ENCODE measurements around the gene SPOCK3.

DNA sequence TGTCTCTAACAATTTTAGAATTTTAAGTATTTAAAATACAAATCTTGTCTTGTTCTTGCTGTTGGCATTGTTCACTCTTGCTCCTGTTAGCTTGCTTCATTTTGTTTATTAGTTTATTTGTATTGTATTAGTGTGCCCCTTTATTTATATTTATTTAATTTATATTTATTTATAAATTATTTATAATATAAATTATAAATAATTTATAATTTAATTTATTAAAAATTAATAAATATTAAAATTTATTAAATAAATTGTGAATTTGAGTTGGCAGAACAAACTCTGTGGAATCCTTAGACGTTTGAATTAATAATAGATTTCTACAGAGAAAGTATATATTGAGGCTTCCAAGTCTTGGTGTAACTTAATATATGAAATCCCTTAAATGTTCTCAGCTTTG, 331.4 kb downstream of the SPOCK3 start:
- TF ChIP-seq, protein P1, sequence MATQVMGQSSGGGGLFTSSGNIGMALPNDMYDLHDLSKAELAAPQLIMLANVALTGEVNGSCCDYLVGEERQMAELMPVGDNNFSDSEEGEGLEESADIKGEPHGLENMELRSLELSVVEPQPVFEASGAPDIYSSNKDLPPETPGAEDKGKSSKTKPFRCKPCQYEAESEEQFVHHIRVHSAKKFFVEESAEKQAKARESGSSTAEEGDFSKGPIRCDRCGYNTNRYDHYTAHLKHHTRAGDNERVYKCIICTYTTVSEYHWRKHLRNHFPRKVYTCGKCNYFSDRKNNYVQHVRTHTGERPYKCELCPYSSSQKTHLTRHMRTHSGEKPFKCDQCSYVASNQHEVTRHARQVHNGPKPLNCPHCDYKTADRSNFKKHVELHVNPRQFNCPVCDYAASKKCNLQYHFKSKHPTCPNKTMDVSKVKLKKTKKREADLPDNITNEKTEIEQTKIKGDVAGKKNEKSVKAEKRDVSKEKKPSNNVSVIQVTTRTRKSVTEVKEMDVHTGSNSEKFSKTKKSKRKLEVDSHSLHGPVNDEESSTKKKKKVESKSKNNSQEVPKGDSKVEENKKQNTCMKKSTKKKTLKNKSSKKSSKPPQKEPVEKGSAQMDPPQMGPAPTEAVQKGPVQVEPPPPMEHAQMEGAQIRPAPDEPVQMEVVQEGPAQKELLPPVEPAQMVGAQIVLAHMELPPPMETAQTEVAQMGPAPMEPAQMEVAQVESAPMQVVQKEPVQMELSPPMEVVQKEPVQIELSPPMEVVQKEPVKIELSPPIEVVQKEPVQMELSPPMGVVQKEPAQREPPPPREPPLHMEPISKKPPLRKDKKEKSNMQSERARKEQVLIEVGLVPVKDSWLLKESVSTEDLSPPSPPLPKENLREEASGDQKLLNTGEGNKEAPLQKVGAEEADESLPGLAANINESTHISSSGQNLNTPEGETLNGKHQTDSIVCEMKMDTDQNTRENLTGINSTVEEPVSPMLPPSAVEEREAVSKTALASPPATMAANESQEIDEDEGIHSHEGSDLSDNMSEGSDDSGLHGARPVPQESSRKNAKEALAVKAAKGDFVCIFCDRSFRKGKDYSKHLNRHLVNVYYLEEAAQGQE (IDR thresholded peaks at IDR 0.05; ENCODE audit: low read depth): no peak
- no peak for TF ChIP-seq CEBPB (IDR thresholded peaks at IDR 0.05)
- no peak for TF ChIP-seq ZBTB7A (IDR thresholded peaks at IDR 0.05; ENCODE audit: low read depth)
- no peak for TF ChIP-seq CREB1 (IDR thresholded peaks at IDR 0.05; ENCODE audit: low read depth)
- no peak for TF ChIP-seq FOXM1 (IDR thresholded peaks at IDR 0.05; ENCODE audit: borderline replicate concordance, low read depth)
- TF ChIP-seq, protein P2, sequence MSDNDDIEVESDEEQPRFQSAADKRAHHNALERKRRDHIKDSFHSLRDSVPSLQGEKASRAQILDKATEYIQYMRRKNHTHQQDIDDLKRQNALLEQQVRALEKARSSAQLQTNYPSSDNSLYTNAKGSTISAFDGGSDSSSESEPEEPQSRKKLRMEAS (IDR thresholded peaks at IDR 0.05): no peak
- no peak for TF ChIP-seq RAD21 (IDR thresholded peaks at IDR 0.05; ENCODE audit: low read depth)
- TF ChIP-seq TCF12 (IDR thresholded peaks at IDR 0.05; ENCODE audit: low read depth): no peak
- TF ChIP-seq, protein P3, sequence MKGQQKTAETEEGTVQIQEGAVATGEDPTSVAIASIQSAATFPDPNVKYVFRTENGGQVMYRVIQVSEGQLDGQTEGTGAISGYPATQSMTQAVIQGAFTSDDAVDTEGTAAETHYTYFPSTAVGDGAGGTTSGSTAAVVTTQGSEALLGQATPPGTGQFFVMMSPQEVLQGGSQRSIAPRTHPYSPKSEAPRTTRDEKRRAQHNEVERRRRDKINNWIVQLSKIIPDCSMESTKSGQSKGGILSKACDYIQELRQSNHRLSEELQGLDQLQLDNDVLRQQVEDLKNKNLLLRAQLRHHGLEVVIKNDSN (IDR thresholded peaks at IDR 0.05): no peak
- no peak for TF ChIP-seq EP300 (IDR thresholded peaks at IDR 0.05; ENCODE audit: borderline replicate concordance)
- TF ChIP-seq YY1 (IDR thresholded peaks at IDR 0.05; ENCODE audit: low read depth): no peak
- TF ChIP-seq TAF1 (IDR thresholded peaks at IDR 0.05; ENCODE audit: low read depth): no peak
- TF ChIP-seq EGR1 (IDR thresholded peaks at IDR 0.05): no peak
